Pancreas (tissue), 10 donors: ENCODE data around the gene LRP1B. TPM values are rescaled to one million over a fixed set of nuclear protein-coding genes. Genes with fewer than 3 reads are reported as not detected.
"Not testable (repeated sequence)": the region's sequence is repeated elsewhere in the genome, so short reads cannot be mapped to it uniquely, and the experiment has no call there.

ENCODE experiments used
- ATAC-seq, 4 donors: fragments of 200-7000 bp; cut with Tn5 transposase; one replicate each; pipeline versions ENCODE4 v1.8.0 to v1.9.1; 2020; ENCODE audit warnings: mild to moderate bottlenecking in 4 of 4, moderate library complexity in 4 of 4
- DNase-seq, 6 donors: peaks; one replicate each; pipeline ENCODE4 v3.0.0-alpha.2; 2020
- FAIRE-seq: peaks from 2 replicates; lab custom pipeline; 2012; peaks lifted over from hg19 to GRCh38; lab: Jason Lieb, UNC
- H3K27ac ChIP-seq, 4 donors: fragments of 200-600 bp; sonication (generic); 1 replicate in 3 of 4; 2 replicates in 1 of 4; pipeline versions ENCODE4 v1.5.0 to v1.8.0; 2020
- H3K27me3 ChIP-seq, 4 donors: fragments of 200-600 bp; one replicate each; pipeline ENCODE4 v1.8.0; 2021
- H3K36me3 ChIP-seq, 3 donors: fragments of 200-600 bp; sonication (generic) in 1 of 3; one replicate each; pipeline versions ENCODE4 v1.5.0 to v1.8.0; 2020 to 2021
- H3K4me1 ChIP-seq, 3 donors: fragments of 200-600 bp; one replicate each; pipeline ENCODE4 v1.8.0; 2021
- H3K4me3 ChIP-seq, 4 donors: fragments of 200-600 bp; sonication (generic) in 2 of 4; one replicate each; pipeline versions ENCODE4 v1.5.0 to v1.8.0; 2020 to 2021
- H3K9me3 ChIP-seq, 4 donors: fragments of 200-600 bp; one replicate each; pipeline ENCODE4 v1.8.0; 2021
- CTCF ChIP-seq, 4 donors: fragments of 200-600 bp; sonication (generic) in 3 of 4; IDR thresholded peaks; one replicate each; pipeline versions ENCODE4 v1.5.0 to v1.8.0; 2021; ENCODE audit warnings: antibody characterized with exemption in 4 of 4
- WGBS, 2 donors: extraction: QIAGEN DNeasy Blood & Tissue Kit; methylation state at CpG; one replicate each; pipeline ENCODE4 v1.1.7; 2013; 5-methylcytosine and 5-hydroxymethylcytosine counted together
- intact Hi-C, 3 donors: fragments of 100-400 bp; cut with DNase I; formaldehyde crosslinking; loops; one replicate each; pipeline versions ENCODE4 v1.11.1 to v1.14.2; 2022
- polyA plus RNA-seq, 2 donors: library from polyadenylated mRNA; stranded (reverse); fragments of 200-250 nt; gene quantifications; one replicate each; pipeline ENCODE4 v1.2.3, GENCODE V29; 2013
- total RNA-seq, 6 donors: library from RNA; stranded (reverse); fragmentation: NEBNext Ultra II Directional in 4 of 6; extraction: Animal tissue kit (Norgen Biotek cat#: 25700) in 4 of 6; gene quantifications; one replicate each; pipeline versions ENCODE4 v1.2.1 to v1.2.4, GENCODE V29; 2021 to 2023
- donor health status: healthy with polysubstance abuse.
- donor health status: DM: no; HTN: no; CAD: no; lungs with moderate emphysema.
- donor health status: DM: no; HTN: no; CAD: no.
- donor health status: control.
- donor health status: control.
- donor health status: Bipolar disorder and iron deficiency.
- donor health status: DM: yes; HTN: yes; CAD: no.
- donor health status: DM: no; HTN: no; CAD: no.
- donor health status: DM: no; HTN: no; CAD: no.
- donor health status: DM: yes; HTN: yes; CAD: no.

Gene LRP1B
- total and polyA plus RNA-seq, 8 donors = 0.06 to 0.55 (median 0.25) TPM

GRCh38 chr2:141824790-141825189 is 306.0 kb downstream of the LRP1B start:
- Histone ChIP-seq H3K4me3 (no peak overlapping the region), H3K27ac (no peak overlapping the region), H3K27me3 (no peaks in the 10 kb centered on the region), H3K36me3 (no peaks in the 10 kb centered on the region), H3K4me1 (no peaks in the 10 kb centered on the region), H3K9me3 (no peaks in the 10 kb centered on the region)
- intact Hi-C loops = no loop called here
- FAIRE-seq (no peak), DNase-seq (no peak), ATAC-seq (no peak)
- TF ChIP-seq CTCF (IDR thresholded peaks at IDR 0.05) = no peak
- 74 to 84% methylated on average over 6 of the region's 6 CpGs for WGBS, 2 donors

GRCh38 chr2:141820893-141821292 is 309.9 kb downstream of the LRP1B start:
- Histone ChIP-seq H3K9me3 (no peaks in the 10 kb centered on the region), H3K4me3 (no peak overlapping the region), H3K27ac (no peak overlapping the region), H3K4me1 (no peaks in the 10 kb centered on the region), H3K36me3 (no peaks in the 10 kb centered on the region), H3K27me3 (no peaks in the 10 kb centered on the region)
- WGBS, 2 donors = 81 to 91% methylated on average over 3 of the region's 3 CpGs
- DNase-seq = no peak
- TF ChIP-seq CTCF (IDR thresholded peaks at IDR 0.05) = no peak
- ATAC-seq = no peak
- intact Hi-C loops = no loop called here
- FAIRE-seq = no peak

- ATAC-seq, intact Hi-C loops, H3K4me3 ChIP-seq, H3K9me3 ChIP-seq, H3K4me1 ChIP-seq, FAIRE-seq, H3K27ac ChIP-seq, H3K27me3 ChIP-seq, H3K36me3 ChIP-seq, DNase-seq: not testable (repeated sequence)
- 47 to 58% methylated on average over 3 of the region's 3 CpGs for WGBS, 2 donors
Observed at GRCh38 chr2:141815320-141815719, 315.5 kb downstream of the LRP1B start.

GRCh38 chr2:141814150-141814549 is 316.7 kb downstream of the LRP1B start:
- FAIRE-seq (no peak), DNase-seq (no peak), ATAC-seq (no peak)
- H3K27me3 ChIP-seq = no peaks in the 10 kb centered on the region
- H3K36me3 ChIP-seq = no peaks in the 10 kb centered on the region
- H3K27ac ChIP-seq = no peak overlapping the region
- no peak for TF ChIP-seq CTCF (IDR thresholded peaks at IDR 0.05)
- 58 to 66% methylated on average over 2 of the region's 2 CpGs for WGBS, 2 donors
- no peaks in the 10 kb centered on the region for H3K9me3 ChIP-seq
- H3K4me1 ChIP-seq = no peaks in the 10 kb centered on the region
- H3K4me3 ChIP-seq = no peak overlapping the region
- intact Hi-C loops = no loop called here

GRCh38 chr2:141810148-141810547 is 320.7 kb downstream of the LRP1B start:
- Histone ChIP-seq H3K9me3 (no peaks in the 10 kb centered on the region), H3K4me3 (no peak overlapping the region), H3K36me3 (no peaks in the 10 kb centered on the region), H3K27me3 (no peaks in the 10 kb centered on the region), H3K4me1 (no peaks in the 10 kb centered on the region), H3K27ac (no peak overlapping the region)
- 63 to 73% methylated on average over 7 of the region's 7 CpGs for WGBS, 2 donors
- no peak for FAIRE-seq
- TF ChIP-seq CTCF (IDR thresholded peaks at IDR 0.05) = no peak
- intact Hi-C loops = no loop called here
- ATAC-seq = no peak
- DNase-seq = no peak
